GM23338 (cell line): ENCODE results near the gene BSND. TPM values are rescaled to one million over a fixed set of nuclear protein-coding genes. Genes with fewer than 3 reads are reported as not detected.

Source experiments
- ATAC-seq: fragments of 200-7000 bp; cut with Tn5 transposase; 3 replicates; pipeline ENCODE4 v1.9.1; 2020
- DNase-seq: peaks from one replicate; pipeline ENCODE4 v3.0.0-alpha.2; 2015; ENCODE audit warnings: low spot score
- H2AFZ ChIP-seq: fragments of 200-600 bp; sonication (generic); 2 replicates; pipeline ENCODE4 v1.8.0; 2016; ENCODE audit warnings: antibody characterized with exemption, mild to moderate bottlenecking, moderate library complexity
- H3F3A ChIP-seq: fragments of 200-600 bp; sonication (generic); replicated peaks from 2 replicates; pipeline ENCODE4 v1.8.0; 2017; ENCODE audit warnings: antibody characterized with exemption, mixed run types, low read depth
- H3K27ac ChIP-seq: fragments of 200-600 bp; sonication (generic); 2 replicates; pipeline ENCODE4 v1.6.1; 2016; ENCODE audit warnings: low read depth
- H3K27me3 ChIP-seq: fragments of 200-600 bp; sonication (generic); 2 replicates; pipeline ENCODE4 v1.8.0; 2016; ENCODE audit warnings: mild to moderate bottlenecking, mixed run types, moderate library complexity; ENCODE audit not compliant: insufficient read depth
- H3K36me3 ChIP-seq: fragments of 200-600 bp; sonication (generic); 2 replicates; pipeline ENCODE4 v1.8.0; 2016; ENCODE audit warnings: mild to moderate bottlenecking; ENCODE audit not compliant: insufficient read depth
- H3K4me1 ChIP-seq: fragments of 200-600 bp; sonication (generic); 2 replicates; pipeline ENCODE4 v1.8.0; 2016; ENCODE audit warnings: mild to moderate bottlenecking, moderate library complexity; ENCODE audit not compliant: insufficient read depth
- H3K4me2 ChIP-seq: fragments of 200-600 bp; sonication (generic); 2 replicates; pipeline ENCODE4 v1.7.1; 2017; ENCODE audit warnings: mixed run types
- H3K4me3 ChIP-seq: fragments of 200-600 bp; sonication (generic); 2 replicates; pipeline ENCODE4 v1.6.1; 2016; ENCODE audit warnings: mixed run types
- H3K79me2 ChIP-seq: fragments of 200-600 bp; sonication (generic); replicated peaks from 2 replicates; pipeline ENCODE4 v1.8.0; 2017; ENCODE audit warnings: mild to moderate bottlenecking; ENCODE audit not compliant: insufficient read depth
- H3K9me2 ChIP-seq: fragments of 200-600 bp; sonication (generic); 2 replicates; pipeline ENCODE4 v1.8.0; 2017; ENCODE audit not compliant: insufficient read depth
- H4K20me1 ChIP-seq: fragments of 200-600 bp; sonication (generic); replicated peaks from 2 replicates; pipeline ENCODE4 v1.8.0; 2017; ENCODE audit warnings: mild to moderate bottlenecking; ENCODE audit not compliant: insufficient read depth
- H3K27ac Mint-ChIP-seq: 2 replicates; pipeline ENCODE4 v1.8.0; 2020; ENCODE audit warnings: inconsistent platforms, mild to moderate bottlenecking, moderate library complexity, mixed read lengths
- H3K27me3 Mint-ChIP-seq: 3 replicates; pipeline ENCODE4 v1.8.0; 2022; ENCODE audit warnings: low read depth, mild to moderate bottlenecking, moderate library complexity, mixed read lengths, inconsistent platforms; ENCODE audit not compliant: insufficient read depth, poor library complexity
- H3K36me3 Mint-ChIP-seq: 3 replicates; pipeline ENCODE4 v1.8.0; 2021; ENCODE audit warnings: low read depth, mild to moderate bottlenecking, inconsistent platforms, moderate library complexity, mixed read lengths
- H3K4me1 Mint-ChIP-seq: 3 replicates; pipeline ENCODE4 v1.8.0; 2020; ENCODE audit warnings: mild to moderate bottlenecking, inconsistent platforms, mixed read lengths
- H3K4me3 Mint-ChIP-seq: 3 replicates; pipeline ENCODE4 v1.8.0; 2021; ENCODE audit warnings: moderate library complexity, mild to moderate bottlenecking, inconsistent platforms, mixed read lengths
- H3K9me3 Mint-ChIP-seq: 3 replicates; pipeline ENCODE4 v1.8.0; 2020; ENCODE audit warnings: moderate library complexity, mild to moderate bottlenecking, inconsistent platforms, mixed read lengths
- CREB1 ChIP-seq: fragments of 250-450 bp; sonication (Bioruptor Pico); IDR thresholded peaks from 2 replicates; pipeline ENCODE4 v1.5.0; 2020; ENCODE audit warnings: low read depth, mild to moderate bottlenecking, moderate library complexity
- EZH2 ChIP-seq: fragments of 200-600 bp; sonication (generic); IDR thresholded peaks from one replicate; pipeline ENCODE4 v1.8.0; 2017; ENCODE audit warnings: antibody characterized with exemption, mild to moderate bottlenecking, low read depth; ENCODE audit not compliant: unreplicated experiment
- EZH2phosphoT487 ChIP-seq: fragments of 200-600 bp; sonication (generic); IDR thresholded peaks from one replicate; pipeline ENCODE4 v1.8.1; 2018; ENCODE audit warnings: antibody characterized with exemption; ENCODE audit not compliant: unreplicated experiment
- JUNB ChIP-seq: IDR thresholded peaks from one replicate; pipeline ENCODE4 v1.6.1; 2016; ENCODE audit warnings: antibody characterized with exemption; ENCODE audit not compliant: unreplicated experiment
- POLR2AphosphoS5 ChIP-seq: IDR thresholded peaks from 2 replicates; pipeline ENCODE4 v1.6.1; 2016; ENCODE audit warnings: antibody characterized with exemption, low read depth
- ZNF114 ChIP-seq: fragments of 250-450 bp; sonication (Bioruptor Pico); IDR thresholded peaks from 2 replicates; pipeline ENCODE4 v1.5.0; 2020; ENCODE audit warnings: mild to moderate bottlenecking, moderate library complexity
- polyA plus RNA-seq: library from polyadenylated mRNA; unstranded; fragments of >200 nt; fragmentation: Nextera tagmentation; extraction: Ambion mirVana; gene quantifications from 2 replicates; pipeline ENCODE4 v1.2.1, GENCODE V29; 2016
- total RNA-seq: library from RNA; depleted of rRNA; stranded (reverse); fragments of >200 nt; shearing (Covaris generic); gene quantifications from 2 replicates; pipeline ENCODE4 v1.2.3, GENCODE V29; 2014
- TF ChIP-seq, protein P1 (sequence below), 2 experiments: fragments of 200-600 bp in 1 of 2; sonication (generic) in 1 of 2; conservative IDR thresholded peaks; 2 replicates each; pipeline versions ENCODE4 v1.5.1 to v1.6.1; 2016 to 2017; ENCODE audit warnings: antibody characterized with exemption in 2 of 2, low read depth in 2 of 2, mild to moderate bottlenecking in 2 of 2, moderate library complexity in 1 of 2
- TF ChIP-seq, protein P2 (sequence below): IDR thresholded peaks from one replicate; pipeline ENCODE4 v1.6.1; 2018; ENCODE audit warnings: antibody characterized with exemption; ENCODE audit not compliant: unreplicated experiment
- TF ChIP-seq, protein P3 (sequence below): fragments of 250-450 bp; sonication (Bioruptor Pico); IDR thresholded peaks from 2 replicates; pipeline ENCODE4 v1.5.0; 2020; ENCODE audit warnings: mild to moderate bottlenecking, moderate library complexity
- TF ChIP-seq, protein P4 (sequence below): IDR thresholded peaks from 2 replicates; pipeline ENCODE4 v1.6.1; 2016; ENCODE audit warnings: antibody characterized with exemption

BSND gene
- total and polyA plus RNA-seq, 2 experiments from 2014 or later: 0.55 to 1.4 TPM

DNA sequence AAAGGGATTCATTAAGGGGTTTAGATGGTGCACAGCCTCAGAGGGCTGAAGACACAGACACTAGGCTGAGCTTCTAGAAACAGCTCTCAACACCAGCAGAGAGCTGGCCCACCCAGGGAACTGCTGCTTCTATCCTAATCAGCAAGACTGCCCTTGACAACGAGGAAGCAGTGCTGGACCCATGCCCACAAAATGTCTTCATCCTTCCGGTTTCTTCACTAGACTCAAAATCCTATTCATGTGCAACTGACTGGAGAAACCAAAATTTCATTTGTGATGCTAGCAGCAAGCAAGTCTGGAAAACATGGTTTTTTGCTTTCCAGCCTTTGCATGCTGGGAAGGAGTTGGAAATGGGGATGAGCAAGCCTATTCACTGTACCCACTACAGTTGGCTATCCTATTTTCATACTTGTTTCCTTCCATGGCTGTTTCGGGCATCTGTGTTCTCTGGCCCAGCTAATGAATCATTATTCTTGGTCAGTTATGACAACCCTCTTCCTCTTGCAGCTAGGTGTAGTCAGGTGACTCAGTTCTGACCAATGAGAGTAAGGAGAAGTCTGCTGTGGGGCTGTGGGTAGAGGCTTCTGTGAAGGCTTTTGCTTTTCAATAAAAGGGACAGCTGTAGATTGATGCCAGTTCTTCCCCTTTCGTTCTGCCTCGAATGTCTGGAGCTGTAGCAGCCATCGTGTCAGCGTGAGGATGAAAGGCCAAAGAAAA is 33.0 kb upstream of the BSND start:
- Histone ChIP-seq H3K4me2 (no peak overlapping the region), H3K36me3 (no peaks in the 10 kb centered on the region), H3F3A (no peaks in the 10 kb centered on the region), H3K27me3 (no peaks in the 10 kb centered on the region), H3K4me3 (no peak overlapping the region), H3K9me2 (peaks cover 9% of the 10 kb centered on the region; the same call in 1 of the 2 replicates), H2AFZ (no peak overlapping the region), H3K27ac (no peak overlapping the region), H3K79me2 (no peaks in the 10 kb centered on the region), H3K4me1 (peaks cover 17% of the 10 kb centered on the region), H4K20me1 (no peaks in the 10 kb centered on the region)
- ATAC-seq (no peak), DNase-seq (no peak)
- TF ChIP-seq, protein P1, sequence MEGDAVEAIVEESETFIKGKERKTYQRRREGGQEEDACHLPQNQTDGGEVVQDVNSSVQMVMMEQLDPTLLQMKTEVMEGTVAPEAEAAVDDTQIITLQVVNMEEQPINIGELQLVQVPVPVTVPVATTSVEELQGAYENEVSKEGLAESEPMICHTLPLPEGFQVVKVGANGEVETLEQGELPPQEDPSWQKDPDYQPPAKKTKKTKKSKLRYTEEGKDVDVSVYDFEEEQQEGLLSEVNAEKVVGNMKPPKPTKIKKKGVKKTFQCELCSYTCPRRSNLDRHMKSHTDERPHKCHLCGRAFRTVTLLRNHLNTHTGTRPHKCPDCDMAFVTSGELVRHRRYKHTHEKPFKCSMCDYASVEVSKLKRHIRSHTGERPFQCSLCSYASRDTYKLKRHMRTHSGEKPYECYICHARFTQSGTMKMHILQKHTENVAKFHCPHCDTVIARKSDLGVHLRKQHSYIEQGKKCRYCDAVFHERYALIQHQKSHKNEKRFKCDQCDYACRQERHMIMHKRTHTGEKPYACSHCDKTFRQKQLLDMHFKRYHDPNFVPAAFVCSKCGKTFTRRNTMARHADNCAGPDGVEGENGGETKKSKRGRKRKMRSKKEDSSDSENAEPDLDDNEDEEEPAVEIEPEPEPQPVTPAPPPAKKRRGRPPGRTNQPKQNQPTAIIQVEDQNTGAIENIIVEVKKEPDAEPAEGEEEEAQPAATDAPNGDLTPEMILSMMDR (conservative IDR thresholded peaks at IDR 0.05; ENCODE audit: low read depth in 2 of 2): no peak
- TF ChIP-seq, protein P2, sequence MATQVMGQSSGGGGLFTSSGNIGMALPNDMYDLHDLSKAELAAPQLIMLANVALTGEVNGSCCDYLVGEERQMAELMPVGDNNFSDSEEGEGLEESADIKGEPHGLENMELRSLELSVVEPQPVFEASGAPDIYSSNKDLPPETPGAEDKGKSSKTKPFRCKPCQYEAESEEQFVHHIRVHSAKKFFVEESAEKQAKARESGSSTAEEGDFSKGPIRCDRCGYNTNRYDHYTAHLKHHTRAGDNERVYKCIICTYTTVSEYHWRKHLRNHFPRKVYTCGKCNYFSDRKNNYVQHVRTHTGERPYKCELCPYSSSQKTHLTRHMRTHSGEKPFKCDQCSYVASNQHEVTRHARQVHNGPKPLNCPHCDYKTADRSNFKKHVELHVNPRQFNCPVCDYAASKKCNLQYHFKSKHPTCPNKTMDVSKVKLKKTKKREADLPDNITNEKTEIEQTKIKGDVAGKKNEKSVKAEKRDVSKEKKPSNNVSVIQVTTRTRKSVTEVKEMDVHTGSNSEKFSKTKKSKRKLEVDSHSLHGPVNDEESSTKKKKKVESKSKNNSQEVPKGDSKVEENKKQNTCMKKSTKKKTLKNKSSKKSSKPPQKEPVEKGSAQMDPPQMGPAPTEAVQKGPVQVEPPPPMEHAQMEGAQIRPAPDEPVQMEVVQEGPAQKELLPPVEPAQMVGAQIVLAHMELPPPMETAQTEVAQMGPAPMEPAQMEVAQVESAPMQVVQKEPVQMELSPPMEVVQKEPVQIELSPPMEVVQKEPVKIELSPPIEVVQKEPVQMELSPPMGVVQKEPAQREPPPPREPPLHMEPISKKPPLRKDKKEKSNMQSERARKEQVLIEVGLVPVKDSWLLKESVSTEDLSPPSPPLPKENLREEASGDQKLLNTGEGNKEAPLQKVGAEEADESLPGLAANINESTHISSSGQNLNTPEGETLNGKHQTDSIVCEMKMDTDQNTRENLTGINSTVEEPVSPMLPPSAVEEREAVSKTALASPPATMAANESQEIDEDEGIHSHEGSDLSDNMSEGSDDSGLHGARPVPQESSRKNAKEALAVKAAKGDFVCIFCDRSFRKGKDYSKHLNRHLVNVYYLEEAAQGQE: no peak
- no peak for TF ChIP-seq JUNB
- TF ChIP-seq POLR2AphosphoS5: no peak
- TF ChIP-seq, protein P3, sequence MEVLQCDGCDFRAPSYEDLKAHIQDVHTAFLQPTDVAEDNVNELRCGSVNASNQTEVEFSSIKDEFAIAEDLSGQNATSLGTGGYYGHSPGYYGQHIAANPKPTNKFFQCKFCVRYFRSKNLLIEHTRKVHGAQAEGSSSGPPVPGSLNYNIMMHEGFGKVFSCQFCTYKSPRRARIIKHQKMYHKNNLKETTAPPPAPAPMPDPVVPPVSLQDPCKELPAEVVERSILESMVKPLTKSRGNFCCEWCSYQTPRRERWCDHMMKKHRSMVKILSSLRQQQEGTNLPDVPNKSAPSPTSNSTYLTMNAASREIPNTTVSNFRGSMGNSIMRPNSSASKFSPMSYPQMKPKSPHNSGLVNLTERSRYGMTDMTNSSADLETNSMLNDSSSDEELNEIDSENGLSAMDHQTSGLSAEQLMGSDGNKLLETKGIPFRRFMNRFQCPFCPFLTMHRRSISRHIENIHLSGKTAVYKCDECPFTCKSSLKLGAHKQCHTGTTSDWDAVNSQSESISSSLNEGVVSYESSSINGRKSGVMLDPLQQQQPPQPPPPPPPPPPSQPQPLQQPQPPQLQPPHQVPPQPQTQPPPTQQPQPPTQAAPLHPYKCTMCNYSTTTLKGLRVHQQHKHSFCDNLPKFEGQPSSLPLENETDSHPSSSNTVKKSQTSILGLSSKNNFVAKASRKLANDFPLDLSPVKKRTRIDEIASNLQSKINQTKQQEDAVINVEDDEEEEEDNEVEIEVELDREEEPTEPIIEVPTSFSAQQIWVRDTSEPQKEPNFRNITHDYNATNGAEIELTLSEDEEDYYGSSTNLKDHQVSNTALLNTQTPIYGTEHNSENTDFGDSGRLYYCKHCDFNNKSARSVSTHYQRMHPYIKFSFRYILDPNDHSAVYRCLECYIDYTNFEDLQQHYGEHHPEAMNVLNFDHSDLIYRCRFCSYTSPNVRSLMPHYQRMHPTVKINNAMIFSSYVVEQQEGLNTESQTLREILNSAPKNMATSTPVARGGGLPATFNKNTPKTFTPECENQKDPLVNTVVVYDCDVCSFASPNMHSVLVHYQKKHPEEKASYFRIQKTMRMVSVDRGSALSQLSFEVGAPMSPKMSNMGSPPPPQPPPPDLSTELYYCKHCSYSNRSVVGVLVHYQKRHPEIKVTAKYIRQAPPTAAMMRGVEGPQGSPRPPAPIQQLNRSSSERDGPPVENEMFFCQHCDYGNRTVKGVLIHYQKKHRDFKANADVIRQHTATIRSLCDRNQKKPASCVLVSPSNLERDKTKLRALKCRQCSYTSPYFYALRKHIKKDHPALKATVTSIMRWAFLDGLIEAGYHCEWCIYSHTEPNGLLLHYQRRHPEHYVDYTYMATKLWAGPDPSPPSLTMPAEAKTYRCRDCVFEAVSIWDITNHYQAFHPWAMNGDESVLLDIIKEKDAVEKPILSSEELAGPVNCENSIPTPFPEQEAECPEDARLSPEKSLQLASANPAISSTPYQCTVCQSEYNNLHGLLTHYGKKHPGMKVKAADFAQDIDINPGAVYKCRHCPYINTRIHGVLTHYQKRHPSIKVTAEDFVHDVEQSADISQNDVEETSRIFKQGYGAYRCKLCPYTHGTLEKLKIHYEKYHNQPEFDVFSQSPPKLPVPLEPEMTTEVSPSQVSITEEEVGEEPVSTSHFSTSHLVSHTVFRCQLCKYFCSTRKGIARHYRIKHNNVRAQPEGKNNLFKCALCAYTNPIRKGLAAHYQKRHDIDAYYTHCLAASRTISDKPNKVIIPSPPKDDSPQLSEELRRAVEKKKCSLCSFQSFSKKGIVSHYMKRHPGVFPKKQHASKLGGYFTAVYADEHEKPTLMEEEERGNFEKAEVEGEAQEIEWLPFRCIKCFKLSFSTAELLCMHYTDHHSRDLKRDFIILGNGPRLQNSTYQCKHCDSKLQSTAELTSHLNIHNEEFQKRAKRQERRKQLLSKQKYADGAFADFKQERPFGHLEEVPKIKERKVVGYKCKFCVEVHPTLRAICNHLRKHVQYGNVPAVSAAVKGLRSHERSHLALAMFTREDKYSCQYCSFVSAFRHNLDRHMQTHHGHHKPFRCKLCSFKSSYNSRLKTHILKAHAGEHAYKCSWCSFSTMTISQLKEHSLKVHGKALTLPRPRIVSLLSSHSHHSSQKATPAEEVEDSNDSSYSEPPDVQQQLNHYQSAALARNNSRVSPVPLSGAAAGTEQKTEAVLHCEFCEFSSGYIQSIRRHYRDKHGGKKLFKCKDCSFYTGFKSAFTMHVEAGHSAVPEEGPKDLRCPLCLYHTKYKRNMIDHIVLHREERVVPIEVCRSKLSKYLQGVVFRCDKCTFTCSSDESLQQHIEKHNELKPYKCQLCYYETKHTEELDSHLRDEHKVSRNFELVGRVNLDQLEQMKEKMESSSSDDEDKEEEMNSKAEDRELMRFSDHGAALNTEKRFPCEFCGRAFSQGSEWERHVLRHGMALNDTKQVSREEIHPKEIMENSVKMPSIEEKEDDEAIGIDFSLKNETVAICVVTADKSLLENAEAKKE (CRISPR knock-in tag): no peak
- TF ChIP-seq CREB1: no peak
- TF ChIP-seq ZNF114 (CRISPR knock-in tag): no peak
- no peak for TF ChIP-seq EZH2phosphoT487
- TF ChIP-seq EZH2: no peak
- TF ChIP-seq, protein P4, sequence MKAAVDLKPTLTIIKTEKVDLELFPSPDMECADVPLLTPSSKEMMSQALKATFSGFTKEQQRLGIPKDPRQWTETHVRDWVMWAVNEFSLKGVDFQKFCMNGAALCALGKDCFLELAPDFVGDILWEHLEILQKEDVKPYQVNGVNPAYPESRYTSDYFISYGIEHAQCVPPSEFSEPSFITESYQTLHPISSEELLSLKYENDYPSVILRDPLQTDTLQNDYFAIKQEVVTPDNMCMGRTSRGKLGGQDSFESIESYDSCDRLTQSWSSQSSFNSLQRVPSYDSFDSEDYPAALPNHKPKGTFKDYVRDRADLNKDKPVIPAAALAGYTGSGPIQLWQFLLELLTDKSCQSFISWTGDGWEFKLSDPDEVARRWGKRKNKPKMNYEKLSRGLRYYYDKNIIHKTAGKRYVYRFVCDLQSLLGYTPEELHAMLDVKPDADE: no peak
- Mint-ChIP-seq H3K27ac (no peak overlapping the region), H3K27me3 (peaks cover 5% of the 10 kb centered on the region), H3K4me3 (no peak overlapping the region), H3K36me3 (no peaks in the 10 kb centered on the region), H3K9me3 (no peaks in the 10 kb centered on the region; the same call in 2 of the 3 replicates), H3K4me1 (peaks cover 18% of the 10 kb centered on the region)
